Skin epidermis (tissue), 12 donors: Measurements from ENCODE around the gene CDC45.

Source experiments
- H3K27ac ChIP-seq, 21 experiments: fragments of 200-600 bp; sonication (generic) in 11 of 21; one replicate each; pipeline ENCODE4 v1.5.0; 2020; ENCODE audit warnings: mild to moderate bottlenecking in 3 of 21, inconsistent platforms in 2 of 21, moderate library complexity in 2 of 21
- H3K4me3 ChIP-seq, 7 experiments: fragments of 200-600 bp; sonication (generic) in 2 of 7; one replicate each; pipeline ENCODE4 v1.5.0; 2020; ENCODE audit warnings: inconsistent platforms in 2 of 7, mild to moderate bottlenecking in 2 of 7, moderate library complexity in 1 of 7

The CDC45 gene

DNA sequence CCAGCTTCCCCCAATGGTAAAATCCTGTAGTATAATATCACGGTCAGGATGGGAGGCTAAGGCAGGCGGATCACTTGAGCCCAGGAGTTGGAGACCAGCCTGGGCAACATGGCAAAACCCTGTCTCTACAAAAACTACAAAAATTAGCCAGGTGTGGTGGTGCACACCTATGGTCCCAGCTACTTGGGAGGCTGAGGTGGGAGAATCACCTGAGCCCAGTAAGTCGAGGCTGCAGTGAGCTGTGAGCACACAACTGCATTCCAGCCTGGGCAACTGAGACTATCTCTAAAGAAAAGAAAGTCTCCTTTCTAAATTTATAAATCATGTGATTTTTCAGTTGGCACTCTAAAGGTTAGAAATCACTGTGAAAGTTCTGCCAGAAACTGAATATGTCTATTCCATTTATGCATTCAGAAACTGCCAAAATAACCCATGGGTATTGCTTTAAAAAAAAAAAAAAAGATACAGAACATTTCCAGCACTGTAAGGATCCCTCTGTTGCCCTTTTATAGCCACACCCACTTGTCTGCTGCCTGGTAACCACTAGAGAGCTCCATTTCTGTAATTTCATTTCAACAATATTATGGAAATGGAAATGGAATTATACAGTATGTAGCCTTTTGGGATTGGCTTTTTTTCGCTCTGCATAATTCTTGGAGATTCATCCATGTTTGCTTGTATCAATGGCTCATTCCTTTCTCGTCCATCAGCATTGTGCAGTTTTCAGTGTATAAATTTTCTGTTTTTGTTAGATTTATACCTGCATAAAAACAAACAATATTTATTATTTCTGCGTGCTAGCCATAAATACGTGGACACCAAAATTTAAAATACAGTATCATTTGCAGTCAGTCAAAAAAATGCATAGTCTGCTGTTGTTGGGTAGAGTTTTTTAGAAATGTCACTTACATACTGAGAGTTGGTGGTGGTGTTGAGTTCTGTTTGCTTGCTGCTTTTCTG, 9.4 kb downstream of the CDC45 start:
- H3K4me3 ChIP-seq, result no peak overlapping the region
- no peak overlapping the region for H3K27ac ChIP-seq

DNA sequence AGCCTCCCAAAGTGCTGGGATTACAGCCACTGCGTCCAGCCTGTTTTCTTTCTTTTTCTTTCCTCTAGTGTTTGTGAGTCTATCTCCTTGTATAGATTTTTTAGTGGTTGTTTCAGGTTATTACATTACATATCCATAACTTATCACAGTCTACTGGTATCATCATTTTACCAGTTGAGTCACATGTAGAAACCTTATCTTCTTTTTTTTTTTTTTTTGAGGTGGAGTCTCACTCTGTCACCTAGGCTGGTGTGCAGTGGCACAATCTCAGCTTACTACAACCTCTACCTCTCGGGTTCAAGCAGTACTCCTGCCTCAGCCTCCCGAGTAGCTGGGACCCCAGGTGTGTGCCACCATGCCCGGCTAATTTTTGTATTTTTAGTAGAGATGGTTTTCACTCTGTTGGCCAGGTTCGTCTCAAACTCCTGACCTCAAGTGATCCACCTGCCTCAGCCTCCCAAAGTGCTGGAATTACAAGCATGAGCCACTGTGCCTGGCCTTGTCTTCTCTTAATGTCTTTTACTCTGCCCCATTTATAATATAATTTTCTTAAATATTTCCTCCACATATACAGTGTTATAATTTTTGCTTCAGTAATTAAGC, 11.0 kb downstream of the CDC45 start:
- no peak overlapping the region for H3K4me3 ChIP-seq

DNA sequence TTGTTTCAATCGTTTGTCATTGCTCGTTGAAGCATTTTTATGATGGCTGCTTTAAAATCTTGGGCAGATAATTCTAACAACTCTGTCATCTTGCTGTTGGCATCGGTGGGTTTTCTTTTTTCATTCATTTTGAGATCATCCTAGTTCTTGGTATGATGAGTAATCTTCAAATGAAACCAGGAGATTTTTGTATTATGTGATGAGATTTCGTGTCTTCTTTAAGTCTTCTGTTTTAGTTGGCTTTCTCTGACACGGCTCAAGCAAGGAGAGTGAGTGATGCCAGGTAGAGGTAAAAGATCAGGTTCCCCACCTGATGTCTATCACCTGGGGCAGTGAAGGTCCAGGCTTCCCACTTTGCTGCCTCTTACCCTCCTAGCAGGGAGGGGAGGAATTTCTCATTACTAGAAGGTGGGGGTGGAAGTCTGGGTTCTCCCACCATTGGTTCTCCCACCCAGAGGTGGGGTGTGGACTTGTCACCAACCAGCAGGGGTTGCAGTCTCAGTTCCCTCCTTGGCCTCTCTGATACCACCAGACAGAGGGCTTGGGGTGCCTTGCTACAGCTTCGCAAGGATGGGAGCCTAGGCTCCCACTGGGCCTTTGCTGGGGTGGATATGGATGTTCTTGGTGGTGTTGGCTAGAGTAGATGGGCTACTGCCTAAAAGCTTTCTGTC, 12.9 kb downstream of the CDC45 start:
- Histone ChIP-seq H3K4me3 (no peak overlapping the region), H3K27ac (no peak overlapping the region)

More for the DNA sequence above, 11.0 kb downstream of the CDC45 start:
- no peak overlapping the region for H3K27ac ChIP-seq

DNA sequence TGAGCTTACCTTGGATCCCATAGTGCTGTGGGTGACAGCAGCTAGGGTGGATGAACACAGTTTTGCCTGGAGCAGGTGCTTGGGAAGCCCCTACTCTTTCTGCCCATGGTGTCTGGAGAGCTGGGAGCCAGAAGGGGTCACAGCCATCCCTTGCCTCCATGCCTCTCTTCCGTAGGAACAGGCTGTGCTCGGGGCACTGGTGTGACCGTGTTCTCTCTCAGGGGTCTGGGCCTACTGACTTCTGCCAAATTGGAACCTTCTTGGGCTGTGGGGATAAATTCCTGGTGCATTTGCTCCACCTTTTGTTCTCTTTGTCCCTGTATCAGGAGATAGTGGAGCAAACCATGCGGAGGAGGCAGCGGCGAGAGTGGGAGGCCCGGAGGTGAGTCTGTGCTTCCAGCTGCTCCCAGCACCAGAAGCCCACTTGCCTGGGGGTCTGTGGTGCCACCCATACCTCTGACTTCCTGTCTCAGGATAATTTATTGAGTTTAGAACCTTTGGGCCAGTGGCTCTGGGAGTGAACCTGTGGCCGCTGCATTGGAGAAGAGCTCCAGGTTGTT, 14.4 kb downstream of the CDC45 start:
- no peak overlapping the region for H3K4me3 ChIP-seq

DNA sequence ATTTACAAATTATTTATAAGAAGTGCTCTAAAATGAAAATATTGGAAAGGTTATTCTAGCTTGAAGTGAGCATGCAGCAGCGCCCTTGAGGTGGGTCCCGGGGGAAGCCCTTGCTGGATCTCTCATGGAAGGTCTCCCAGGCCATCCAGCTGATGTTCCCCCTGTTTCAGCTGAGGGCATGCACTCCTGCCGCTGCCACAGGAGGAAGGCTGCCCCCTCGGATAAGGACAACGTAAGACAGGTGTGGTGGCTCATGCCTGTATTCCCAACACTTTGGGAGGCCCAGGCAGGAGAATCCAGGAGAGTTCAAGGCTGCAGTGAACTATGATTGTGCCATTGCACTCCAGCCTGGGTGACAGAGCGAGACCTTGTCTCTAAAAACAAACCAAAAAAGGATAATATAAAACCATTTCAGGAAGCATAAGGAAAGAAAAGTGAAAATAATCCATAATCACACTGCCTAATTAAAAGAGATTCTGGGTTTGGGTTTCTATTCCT, 15.0 kb downstream of the CDC45 start:
- no peak overlapping the region for H3K27ac ChIP-seq
- H3K4me3 ChIP-seq, result no peak overlapping the region

More for the DNA sequence above, 14.4 kb downstream of the CDC45 start:
- H3K27ac ChIP-seq, result no peak overlapping the region

DNA sequence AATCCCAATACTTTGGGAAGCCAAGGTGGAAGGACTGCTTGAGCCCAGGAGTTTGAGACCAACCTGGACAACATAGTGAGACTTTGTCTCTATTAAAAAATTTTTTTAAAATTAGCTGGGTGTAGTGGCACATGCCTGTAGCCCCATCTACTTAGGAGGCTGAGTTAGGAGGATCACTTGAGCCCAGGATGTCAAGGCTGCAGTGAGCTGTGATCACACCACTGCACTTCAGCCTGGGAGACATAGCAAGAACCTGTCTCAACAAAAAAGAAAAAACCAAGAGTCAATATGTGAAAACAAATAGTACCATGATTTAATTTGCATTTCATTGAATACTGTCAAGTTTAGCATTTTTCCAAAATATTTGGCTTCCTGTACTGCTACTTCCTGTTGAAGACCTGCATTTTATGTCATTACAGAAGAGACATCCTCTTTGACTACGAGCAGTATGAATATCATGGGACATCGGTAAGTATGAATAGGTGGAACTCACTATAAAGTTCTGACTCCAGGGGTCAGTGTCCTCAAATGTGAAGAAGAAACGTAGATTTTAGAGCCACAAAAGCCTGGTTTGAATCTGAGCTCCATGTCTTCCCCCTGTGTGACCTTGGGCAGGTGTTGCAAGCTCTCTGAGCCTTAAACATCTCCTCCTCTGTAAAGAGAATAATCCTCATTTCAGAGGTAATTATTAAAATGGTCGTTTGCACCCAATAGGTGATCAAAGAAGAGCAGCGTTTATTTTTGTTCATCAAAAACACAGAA, 16.0 kb downstream of the CDC45 start:
- no peak overlapping the region for H3K4me3 ChIP-seq
- no peak overlapping the region for H3K27ac ChIP-seq

DNA sequence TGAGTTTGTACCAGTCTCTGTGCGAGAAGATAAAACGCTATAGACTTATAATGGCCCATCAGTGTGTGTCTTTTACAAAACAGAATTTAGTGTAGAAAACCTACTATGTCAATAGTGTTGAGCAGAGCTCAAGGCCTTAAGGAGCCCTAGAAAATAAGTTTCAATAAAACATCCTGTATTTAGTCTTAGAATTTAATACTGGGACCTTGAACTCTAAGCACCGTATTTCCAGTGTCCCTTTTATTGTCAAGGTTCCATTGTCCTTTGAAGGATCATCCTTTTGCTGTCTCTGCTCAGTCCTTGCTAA, 16.6 kb downstream of the CDC45 start:
- no peak overlapping the region for H3K27ac ChIP-seq
- no peak overlapping the region for H3K4me3 ChIP-seq

DNA sequence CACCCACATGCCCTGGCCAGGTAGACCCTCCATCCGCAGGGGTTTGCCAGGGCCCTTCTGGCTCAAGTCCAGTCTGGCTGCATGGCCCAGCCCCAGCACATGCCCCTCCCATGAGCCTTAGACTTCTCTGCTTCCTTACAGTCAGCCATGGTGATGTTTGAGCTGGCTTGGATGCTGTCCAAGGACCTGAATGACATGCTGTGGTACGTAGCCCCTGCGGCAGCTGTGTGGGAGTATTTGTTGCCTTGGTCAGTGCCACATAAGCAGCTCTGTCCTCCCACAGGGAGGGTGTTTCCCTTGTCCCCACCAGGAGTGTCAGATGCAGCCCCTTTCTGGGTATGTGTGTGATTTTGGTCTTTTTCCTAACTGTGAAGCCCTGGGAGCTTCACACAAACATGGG, 17.5 kb downstream of the CDC45 start:
- Histone ChIP-seq H3K4me3 (no peak overlapping the region), H3K27ac (no peak overlapping the region)

DNA sequence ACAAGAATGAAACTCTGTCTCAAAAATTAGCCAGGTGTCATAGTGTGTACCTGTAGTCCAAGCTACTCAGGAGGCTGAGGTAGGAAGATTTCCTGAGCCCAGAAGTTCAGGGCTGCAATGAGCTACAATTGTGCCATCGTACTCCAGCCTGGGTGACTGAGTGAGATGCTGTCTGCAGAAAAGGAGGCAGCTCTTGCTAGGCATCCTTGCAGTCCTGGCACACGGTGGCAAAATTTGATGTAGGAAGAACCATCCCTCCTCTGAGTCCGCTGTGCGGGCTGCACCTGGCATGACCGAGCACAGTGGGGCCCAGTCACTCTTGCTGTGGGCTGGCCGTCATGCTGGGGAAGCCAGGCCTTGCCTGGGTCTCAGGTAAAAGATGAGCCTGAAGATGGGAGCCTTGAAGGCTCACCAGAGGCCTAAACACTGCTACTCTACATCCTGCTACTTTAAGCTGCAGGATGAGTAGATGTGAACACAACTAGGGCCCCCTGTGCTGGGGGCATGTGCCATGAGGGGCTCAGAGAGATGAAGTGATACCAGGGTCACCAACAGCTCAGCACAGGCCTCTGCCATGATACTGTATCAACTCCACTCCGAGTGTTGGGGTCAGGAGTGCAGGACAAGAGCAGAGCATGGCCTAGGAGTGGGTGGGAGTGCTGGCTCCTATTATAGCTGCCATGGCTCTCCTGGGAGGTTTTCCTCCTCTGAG, 18.6 kb downstream of the CDC45 start:
- Histone ChIP-seq H3K27ac (no peak overlapping the region), H3K4me3 (no peak overlapping the region)

DNA sequence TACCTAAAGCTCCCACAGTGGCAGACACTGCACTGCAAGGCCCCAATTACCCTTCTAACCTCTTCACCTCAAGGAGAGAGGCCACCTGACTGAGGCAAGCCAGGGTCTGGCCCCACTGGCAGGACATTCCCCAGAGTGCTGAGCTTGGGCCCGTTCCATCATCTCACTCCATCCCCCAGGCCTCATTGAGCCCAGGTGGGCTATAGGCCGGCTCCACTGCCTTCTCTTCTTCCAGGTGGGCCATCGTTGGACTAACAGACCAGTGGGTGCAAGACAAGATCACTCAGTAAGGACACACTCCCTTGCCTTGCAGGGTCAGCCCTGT, 19.1 kb downstream of the CDC45 start:
- H3K27ac ChIP-seq, result no peak overlapping the region
- no peak overlapping the region for H3K4me3 ChIP-seq

DNA sequence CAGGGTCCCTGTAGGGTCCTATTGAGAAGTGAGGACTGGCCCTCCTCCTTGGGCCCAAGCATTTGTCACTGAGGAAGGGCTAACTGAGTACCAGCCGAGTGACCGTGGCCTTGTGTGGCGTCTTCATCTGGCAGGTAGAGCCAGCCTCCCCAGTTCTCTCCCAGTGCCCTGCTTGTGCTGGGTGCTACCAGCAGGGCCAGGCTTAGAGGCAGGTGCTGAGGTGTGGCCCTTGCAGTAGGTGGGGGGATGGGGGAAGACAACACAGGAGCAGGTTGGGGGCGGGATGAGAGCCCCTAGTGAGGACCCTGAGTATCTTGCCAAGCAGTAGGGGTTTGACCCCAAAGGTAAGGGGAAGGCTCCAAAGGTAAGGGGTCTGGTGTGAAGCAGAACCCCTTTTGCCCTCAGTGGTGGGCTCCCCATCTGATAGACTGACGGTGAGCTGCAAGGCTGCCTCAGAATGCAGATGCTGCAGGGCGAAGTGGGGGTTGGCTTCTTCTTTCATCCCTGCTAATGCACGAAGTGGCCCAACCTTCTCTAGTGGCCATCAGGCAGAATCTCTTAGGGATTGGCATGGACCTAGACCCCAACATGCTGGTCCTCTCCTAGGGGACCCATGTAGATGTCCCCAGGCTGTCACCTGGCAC, 19.6 kb downstream of the CDC45 start:
- no peak overlapping the region for H3K4me3 ChIP-seq
- no peak overlapping the region for H3K27ac ChIP-seq

DNA sequence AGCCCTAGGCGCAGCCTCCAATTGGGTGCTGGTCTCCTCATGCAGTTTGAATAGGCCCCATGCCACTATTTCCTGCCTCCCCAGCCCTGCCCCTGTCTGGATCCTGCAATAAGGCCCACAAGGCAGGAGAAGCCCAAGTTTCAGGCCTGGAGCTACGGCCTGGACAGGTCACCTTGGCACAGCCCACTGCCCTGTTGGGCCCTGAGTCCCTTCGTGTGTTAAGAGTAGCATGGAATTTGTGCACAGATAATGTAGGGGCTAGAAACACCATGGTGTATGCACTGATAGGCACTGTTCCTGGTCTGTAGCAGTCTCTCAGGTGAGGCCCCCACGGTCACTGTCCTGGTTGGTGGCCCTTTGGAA, 20.1 kb downstream of the CDC45 start:
- H3K27ac ChIP-seq, result no peak overlapping the region
- H3K4me3 ChIP-seq, result no peak overlapping the region

DNA sequence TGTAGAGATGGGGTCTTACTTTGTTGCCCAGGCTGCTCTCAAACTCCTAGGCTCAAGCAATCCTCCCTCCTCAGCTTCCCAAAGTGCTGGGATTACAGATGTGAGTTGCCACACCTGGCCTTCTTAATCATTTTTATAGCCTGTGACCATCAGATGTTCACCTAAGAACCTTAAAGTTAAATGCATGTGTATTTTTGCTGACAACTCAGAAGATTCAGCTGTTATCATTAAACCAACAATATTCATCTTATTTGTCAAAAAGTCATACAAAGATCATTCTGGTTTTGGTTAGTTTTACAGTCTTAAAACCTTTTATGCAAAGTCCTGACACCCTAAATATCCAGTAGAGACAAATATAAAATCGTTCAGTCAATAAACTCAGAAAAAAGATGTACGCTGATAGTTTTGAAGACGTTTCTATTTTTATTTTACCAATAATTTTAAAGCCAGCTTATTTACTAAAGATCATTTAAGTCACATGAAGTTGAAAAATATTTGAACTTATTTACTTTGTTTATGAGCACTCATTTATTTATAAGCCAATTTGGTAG, 22.3 kb downstream of the CDC45 start:
- Histone ChIP-seq H3K4me3 (no peak overlapping the region), H3K27ac (no peak overlapping the region)

DNA sequence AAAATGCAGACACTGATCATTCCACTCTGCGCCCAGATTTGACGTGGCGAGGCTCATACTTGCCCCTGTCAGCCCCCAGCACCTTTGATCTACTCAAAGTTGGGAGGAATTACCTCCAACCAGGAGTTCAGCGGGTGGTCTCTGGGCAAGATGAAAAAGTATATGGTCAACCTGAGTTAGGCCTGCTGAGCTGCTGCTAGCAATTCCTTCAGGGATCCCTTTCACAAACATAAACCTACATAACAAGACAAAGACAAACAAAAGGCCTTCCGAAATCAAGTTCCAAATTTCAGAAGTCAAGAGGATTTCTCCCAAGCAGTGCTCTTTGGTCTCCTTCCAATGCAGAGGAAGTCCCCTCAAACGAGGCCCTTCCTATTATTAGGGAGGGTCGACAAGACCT, 23.6 kb downstream of the CDC45 start:
- no peak overlapping the region for H3K27ac ChIP-seq
- H3K4me3 ChIP-seq, result no peak overlapping the region

DNA sequence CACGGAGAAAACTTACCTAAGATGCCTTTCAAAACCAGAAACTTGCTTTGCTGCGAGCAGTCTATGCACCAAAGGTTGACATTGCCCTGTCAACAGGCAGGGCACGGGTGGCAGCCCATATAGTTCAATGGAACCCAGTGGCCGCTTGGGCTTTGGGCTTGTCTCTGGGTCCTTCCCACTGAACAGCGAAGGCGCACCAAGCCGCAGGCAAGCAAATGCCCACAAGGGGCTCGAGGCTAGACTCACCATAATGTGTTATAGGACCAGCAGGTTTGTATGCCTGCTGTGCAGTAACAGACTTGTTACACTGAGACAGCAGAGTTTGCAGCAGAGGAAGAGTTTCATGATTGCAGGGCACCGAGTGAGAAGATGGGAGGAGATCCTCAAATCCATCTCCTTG, 24.1 kb downstream of the CDC45 start:
- Histone ChIP-seq H3K27ac (no peak overlapping the region), H3K4me3 (no peak overlapping the region)

DNA sequence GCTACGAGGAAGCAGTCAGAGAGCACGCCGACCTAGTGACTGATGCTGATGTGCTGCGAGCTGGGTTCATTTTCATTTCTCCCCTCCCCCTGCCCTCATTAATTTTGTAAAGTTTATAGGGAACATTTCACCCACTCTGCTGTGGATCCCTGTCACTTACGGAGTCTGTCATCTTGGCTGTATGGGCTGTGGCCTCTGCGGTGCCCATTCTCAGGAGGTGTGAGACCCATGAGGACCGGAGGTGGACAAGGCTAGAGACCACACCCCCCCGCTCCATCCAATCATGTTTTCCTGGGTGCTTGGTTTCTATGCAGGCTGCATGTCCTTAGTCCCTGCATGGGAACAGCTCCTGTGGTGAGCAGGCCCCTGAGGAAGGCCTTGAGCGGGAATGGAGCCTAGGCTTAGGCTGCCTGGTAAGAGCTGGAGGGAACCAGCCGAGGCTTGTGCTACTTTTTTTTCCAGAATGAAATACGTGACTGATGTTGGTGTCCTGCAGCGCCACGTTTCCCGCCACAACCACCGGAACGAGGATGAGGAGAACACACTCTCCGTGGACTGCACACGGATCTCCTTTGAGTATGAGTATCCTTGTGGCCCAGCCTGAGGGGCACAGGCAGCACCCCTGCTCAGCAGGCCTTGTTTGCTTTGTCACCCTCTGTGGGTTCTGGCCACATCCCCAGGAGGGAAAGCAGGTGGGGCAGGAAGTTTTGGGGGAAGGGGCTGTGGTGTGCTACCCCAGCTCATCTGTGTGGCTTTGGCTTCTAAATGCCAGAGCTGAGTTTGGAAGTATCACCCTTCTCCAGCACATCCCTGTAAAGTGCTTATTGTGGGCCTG, 25.4 kb downstream of the CDC45 start:
- H3K4me3 ChIP-seq, result no peak overlapping the region
- no peak overlapping the region for H3K27ac ChIP-seq

DNA sequence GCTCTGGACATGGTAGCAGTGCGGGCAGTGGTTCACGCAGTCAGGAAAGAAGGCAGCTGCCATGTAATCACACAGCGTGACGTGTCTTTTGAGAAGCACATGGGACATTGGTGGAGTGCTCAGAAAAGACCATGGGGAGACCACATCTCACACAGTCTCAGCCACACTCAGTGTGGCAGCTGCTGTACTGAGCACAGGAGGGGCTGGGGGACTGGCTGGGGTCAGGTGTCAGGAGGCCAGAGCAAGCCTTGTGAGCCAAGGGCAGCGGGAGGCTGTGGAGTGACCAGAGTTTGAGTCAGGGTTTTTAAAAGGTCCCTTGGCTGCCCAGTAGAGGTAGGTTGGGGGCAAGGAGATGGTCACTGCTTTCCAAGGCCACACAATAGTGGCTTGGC, 26.0 kb downstream of the CDC45 start:
- Histone ChIP-seq H3K4me3 (no peak overlapping the region), H3K27ac (no peak overlapping the region)

DNA sequence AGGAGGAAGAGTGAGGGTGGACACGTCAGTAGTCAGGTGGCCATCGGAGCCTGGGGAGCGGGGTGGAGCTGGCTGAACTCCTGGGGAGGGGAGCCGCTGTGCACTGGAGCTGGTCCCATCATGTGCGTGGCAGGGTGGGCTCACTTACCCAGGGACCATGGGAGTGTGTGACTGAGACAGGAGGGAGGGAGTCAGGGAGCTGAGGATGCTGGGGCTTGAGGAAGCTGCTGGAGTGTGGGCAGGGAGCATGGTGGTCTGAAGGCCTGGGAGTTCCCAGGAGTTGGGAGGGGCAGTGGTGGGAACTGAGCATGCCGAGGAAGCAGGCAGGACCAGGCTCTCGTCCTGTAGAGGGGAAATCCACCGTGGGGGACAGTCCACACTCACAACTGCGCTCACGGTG, 26.5 kb downstream of the CDC45 start:
- no peak overlapping the region for H3K27ac ChIP-seq
- H3K4me3 ChIP-seq, result no peak overlapping the region
